Stimulated activated CD4-positive, alpha-beta T cell treated with anti-CD3 and anti-CD28 coated beads, TNF-alpha, amount 100 ng/mL, for 24 hours (primary cell): ENCODE data around the gene FSTL4.
A peak's percentile ranks its signal among the peaks of the same experiment; 100 is the strongest.

ENCODE experiments used
- DNase-seq, 3 experiments: peaks; one replicate each; pipeline ENCODE4 v3.0.0-alpha.2; 2020; ENCODE audit warnings: low read depth in 3 of 3

Gene FSTL4

GRCh38 chr5:133612249-133612860, at the start of gene FSTL4:
FSTL4 (minus strand) TSS chr5:133612541.
- peak in 1 of 3 experiments; percentile 40 for DNase-seq

GRCh38 chr5:133661389-133661788, 49.0 kb upstream of the FSTL4 start:
- DNase-seq: no peak

DNA sequence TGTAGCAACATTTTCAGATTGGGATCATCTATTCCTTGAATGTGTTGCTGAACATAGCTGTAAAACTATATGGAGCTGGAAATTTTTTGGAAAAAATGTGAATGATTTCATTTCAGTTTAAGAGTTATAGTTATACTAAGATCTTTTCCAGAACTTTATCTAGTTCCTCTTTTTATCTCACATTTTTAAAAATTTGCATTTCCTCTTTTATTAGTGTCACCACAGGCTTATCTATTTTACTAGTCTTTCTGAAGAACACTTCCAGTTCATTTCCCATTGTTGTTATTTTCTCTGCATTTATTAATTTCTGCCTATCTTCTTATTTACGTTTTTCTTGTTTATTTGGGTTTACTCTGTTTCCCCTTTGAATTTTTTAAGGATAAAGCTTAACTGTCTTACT, 46.0 kb upstream of the FSTL4 start:
- DNase-seq: no peak

- no peak for DNase-seq
These were observed 44.7 kb upstream of the FSTL4 start for GRCh38 chr5:133657036-133657435.

DNA sequence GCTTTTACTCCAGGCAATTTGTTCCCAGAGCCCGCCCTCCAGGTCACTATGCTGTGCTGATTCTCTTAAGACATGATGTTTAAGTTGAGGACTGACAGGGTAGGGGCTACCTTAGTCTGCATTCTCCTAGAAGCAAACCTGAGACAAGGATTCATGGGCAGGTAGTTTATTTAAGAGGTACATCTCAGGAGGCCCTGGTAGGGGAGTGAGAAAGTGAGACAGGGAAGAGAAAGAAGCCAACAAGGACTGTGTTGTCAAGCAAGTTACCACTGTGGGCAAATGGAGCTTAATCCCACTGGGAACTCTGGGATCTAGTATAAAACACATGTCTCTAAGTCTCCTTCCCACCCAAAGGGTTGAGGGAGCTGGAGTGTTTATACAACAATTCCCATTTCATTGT, 43.6 kb upstream of the FSTL4 start:
- no peak for DNase-seq

GRCh38 chr5:133653760-133654049, 41.4 kb upstream of the FSTL4 start:
- DNase-seq: no peak

GRCh38 chr5:133652951-133653759, 40.8 kb upstream of the FSTL4 start:
- no peak for DNase-seq

DNA sequence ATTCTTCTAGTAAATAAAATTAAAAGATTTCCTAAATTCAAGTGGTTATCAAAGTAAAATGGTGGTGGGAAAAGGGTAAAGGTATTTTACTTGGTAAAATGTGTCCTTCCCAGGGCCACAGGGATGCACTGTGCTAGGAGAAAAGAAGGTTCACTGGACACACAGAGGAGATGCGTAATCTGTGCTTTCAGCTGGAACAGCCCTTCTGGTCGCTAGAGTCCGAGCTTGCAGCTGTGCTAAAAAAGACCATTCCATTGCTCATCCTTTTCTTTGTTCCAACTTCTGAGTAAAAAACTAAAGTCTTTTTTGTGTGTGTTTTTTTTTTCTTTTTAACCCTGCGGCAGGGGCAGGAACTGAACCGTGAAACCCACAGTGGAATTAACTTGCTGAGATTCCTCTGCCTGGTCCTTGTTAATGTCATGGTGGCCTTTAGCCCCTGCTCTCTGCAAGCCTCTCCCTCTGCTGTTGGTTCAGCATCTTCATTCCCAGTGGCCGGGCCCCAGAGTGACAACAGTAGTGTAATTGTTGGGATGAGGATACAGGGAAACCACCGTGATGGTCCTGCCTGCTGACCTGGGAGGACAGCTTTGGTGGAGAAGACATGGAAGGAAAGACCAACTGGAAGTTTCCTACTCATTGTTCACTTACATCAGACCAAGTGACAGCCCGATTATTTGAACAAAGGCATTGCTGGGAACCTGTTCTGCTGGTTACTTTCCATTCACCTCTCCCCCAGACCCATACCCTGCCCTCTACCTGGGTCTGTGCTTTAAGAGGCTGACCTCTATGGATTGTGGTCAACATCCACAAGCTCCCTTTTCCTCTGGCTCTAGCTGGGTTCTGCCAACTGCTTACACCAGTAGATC, 31.9 kb upstream of the FSTL4 start:
- DNase-seq: no peak

DNA sequence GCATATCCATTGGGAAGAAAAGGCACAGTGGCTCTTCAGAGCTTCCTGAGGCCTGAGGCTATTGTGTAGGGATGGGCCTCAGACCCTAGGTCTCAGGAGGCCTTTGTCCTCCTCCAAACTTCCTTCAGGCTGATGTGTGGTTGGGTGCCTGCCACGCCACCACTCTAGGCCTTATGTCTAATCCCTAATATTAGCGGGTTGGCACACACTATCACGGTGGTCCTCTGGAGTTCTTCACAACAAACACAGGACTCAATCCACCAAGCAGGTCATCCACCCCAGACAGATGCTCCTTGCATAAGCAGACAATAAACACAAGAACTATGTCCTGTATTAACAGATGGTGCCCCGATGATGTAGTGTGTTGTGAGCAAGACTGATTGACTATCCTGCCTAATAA, 31.0 kb upstream of the FSTL4 start:
- DNase-seq: no peak

- DNase-seq: no peak
These were observed 29.9 kb upstream of the FSTL4 start for GRCh38 chr5:133642153-133642722.

- DNase-seq: no peak
These were observed 29.3 kb upstream of the FSTL4 start for GRCh38 chr5:133641683-133642082.

DNA sequence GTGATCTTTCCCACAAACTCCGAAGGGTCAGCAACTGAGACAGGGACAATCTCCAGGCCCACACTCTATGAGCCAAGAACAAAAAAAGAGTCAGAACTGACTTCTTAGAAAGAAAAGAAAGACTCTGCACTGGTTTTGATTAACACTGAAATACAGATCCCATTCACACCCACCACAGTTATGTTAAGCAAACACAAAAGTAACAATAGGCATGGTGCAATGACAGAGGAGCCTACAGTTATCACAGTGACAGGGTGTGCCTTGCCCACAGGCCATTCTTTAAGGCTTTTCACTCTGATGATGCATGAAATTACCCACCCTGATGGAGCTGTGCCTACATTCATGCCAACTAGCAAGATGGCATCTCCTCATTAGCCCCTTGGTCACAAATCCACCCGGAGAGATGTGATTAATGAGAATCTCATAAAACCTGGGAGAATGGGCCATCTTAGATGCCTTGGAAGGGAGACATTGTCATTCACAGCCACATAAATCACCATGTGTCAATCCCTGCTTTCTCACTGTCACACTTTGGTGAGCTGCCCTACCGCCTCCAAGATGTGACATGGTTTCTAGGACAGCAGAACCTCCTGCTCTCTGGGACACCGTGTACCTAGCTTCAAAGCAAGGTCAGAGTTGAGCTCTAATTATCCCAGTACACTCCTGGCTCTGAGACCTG, 27.6 kb upstream of the FSTL4 start:
- no peak for DNase-seq

DNA sequence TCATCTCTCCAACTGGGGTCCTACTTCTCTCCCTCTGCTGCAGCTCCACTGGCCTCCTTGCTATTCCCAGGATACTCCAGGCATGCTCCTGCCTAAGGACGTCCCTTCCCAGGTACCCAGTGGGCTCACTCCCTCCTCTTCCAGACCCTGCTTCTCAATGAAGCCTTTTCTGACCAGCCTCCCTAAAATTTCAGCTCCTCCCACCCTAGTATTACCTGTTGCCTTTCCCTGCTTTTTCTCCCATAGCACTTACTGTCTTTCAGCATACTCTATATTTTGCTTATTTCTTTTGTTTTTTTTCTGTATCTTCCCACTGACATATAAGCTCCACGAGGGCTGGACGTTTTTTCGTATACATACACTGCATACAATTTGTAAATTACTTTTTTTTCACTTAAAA, 26.1 kb upstream of the FSTL4 start:
- no peak for DNase-seq

DNA sequence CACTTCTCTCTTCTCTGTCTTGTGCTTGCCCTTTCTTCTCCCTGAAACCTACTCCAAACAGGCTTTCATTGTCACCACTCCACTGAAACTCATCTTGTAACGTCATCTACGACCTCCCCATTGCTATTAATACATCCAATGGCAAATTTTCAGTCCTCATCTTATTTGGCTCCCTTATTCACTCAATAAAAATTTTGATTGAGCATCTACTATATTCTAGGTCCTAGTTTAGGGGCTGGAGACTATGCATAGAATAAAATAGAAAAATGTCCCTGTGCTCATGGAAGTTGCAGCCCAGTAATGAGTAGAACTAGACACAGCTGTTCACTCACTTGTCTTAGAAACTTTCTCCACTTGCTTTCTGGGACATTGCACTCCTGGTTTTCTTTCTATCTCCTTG, 24.9 kb upstream of the FSTL4 start:
- DNase-seq: no peak

- no peak for DNase-seq
These were observed 22.7 kb upstream of the FSTL4 start for GRCh38 chr5:133635051-133635450.

GRCh38 chr5:133627180-133627579, 14.8 kb upstream of the FSTL4 start:
- no peak for DNase-seq

GRCh38 chr5:133624316-133624715, 12.0 kb upstream of the FSTL4 start:
- no peak for DNase-seq

- DNase-seq: no peak
These were observed 5.8 kb upstream of the FSTL4 start for GRCh38 chr5:133618141-133618540.

DNA sequence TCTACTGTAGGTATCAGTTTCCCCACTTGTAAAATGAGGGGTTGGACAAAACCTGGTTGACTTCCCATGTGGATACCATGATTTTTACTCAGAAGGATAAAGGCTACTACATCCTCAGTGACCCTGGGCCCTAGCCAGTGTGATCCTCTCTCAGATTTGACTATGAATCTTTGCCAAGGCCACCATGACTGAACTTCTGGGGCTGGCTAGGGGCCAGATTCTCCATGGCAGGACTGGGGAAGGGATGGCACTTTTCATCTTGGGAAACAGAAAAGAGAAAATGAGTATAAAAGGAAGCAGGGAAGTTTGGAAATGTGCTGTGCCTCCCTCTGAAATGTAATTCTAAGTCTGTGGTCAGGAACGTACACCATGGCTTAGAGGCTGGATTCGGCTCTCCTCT, 1.4 kb upstream of the FSTL4 start:
- no peak for DNase-seq

DNA sequence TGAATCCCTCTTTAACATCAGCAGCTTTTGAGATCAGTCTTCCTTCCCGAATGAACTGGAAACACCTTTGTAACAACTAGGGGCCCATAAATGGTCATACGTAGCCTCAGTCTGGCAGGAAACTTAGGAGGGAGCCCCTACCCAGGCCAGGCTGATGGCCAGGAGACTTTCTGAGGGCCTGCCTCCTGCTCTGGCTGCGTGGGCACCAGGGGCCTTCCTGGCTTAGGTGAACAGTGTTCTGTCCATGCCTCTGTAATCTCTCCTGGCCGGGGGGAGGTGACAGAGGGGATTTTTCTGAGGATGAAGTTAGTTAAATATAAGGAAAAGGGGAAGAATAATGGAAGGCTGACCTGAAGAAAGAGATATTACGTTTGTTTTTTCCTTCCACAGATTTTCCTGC, 843 bp upstream of the FSTL4 start:
- DNase-seq: no peak

DNA sequence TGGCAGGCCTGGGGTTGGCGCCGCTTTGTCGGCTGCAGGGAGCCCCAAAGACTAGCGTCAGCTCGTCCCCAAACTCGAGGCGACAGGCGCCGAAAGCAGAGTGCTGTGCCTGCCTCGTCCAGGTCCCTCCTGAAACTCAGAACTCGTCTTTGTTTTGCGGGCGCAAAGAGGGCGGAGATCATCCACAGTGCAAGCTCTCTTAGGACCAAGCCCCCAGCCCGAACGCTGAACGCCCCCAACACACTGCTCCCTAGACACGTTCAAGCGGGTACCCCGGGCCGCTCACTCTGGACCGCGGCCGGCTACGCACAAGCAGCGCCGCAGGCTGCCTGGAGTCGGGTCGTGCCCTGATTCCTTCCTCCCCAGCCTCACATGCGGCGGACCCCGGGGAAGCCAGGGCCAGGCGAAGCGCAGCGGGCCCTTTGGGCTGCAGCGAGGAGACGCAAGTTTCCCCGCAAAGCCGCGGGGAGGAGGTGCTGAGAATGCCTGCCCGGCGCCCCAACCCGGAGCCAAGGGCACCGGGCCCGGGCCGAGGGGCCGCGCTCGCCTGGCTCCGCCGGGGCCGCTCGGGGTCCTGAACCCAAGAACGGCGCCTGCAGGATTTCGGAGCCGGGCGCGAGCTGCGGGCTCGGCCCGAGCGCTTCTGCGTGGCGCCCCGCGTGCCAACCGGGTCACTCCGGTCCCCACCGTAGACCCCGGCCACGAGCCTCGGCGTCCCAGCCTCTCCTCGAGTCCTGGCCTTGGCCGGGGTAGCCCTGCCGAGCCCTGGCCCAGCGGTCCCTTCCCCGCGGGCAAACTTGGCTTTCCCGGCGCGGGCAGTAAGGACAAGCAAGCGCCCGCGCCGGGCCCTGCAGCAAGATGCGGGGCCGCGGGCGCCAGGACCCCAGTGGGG, 738 bp downstream of the FSTL4 start:
- peak in 1 of 3 experiments; percentile 6 for DNase-seq
